GM21360 (cell line): ENCODE measurements around the gene RARG.
"Not testable (repeated sequence)": the region's sequence is repeated elsewhere in the genome, so short reads cannot be mapped to it uniquely, and the experiment has no call there.

Experiments
- ATAC-seq: cut with Tn5 transposase; IDR thresholded peaks from one replicate; pipeline ENCODE4 v1.9.1; 2021; ENCODE audit warnings: mild to moderate bottlenecking, moderate library complexity; ENCODE audit not compliant: unreplicated experiment

The RARG gene

DNA sequence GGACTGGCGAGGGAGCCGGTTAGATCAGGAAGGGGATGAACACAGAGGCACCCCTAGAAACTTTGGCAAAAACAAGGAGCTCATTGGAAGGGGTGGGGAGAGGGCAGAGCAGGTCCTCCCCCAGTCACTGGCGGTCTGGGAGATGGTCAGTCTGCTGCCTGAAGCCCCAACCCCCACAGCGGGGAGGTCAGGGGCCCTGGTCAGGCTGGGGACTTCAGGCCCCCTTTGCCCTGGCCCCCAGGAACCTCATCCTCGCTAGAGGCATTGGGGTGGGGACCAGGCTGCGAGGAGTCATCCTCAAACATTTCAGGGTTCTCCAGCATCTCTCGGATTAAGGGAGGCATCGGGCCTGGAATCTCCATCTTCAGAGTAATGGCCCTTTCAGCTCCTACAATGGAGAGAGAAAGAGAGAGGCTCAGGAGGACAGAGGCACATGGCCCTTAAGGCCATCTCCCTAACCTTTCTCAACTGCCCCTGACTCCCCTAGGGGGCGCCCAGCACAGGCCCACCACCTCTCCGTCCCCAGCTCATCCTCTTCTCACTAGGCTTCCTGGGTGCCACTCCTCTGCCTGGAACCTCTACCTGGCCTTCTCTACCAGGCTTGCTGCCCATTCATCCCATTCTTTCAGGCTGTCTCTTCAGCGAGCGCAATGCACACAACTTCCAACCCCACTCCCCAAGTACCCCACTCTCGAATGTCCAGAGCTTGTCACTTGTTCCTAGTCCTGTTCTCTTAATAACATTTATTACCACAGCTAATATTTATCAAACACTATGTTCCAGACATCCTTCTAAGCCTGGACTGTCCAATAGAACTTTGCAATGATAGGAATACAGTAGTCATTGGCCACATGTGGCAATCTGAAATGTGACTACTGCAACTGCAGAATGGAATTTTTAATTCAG, 20.3 kb downstream of the RARG start:
- ATAC-seq, result no peak

GRCh38 chr12:53210843-53211242, 21.2 kb downstream of the RARG start:
- ATAC-seq, result no peak

DNA sequence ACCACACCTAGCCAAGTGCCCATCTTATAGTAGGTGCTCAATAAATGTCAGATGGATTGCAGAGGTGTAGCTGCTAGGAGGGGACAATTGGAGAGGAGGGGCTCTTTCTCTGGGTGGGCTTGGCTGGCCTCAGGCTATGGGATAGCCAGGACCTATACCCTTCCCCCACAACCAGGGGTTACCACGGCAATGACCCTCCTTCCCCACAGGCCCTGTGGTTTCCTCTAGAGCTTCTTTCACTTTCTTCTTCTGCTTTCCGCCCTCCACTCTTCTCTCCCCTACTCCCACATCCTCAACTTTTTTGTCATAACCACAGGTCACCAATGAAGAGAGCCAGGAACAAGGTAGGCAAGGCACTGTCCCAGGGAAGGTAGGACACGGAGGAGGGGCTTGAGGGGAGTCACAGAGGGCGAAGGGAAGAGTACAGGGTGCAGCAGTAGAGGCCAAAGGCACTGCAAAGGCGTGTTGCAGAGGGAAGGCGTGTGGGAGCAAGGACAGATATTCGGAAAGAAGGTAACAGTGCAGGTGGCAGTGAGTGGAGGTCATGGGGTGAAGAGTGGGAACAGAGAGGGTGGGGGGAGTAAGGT, 23.0 kb downstream of the RARG start:
- ATAC-seq, result no peak

DNA sequence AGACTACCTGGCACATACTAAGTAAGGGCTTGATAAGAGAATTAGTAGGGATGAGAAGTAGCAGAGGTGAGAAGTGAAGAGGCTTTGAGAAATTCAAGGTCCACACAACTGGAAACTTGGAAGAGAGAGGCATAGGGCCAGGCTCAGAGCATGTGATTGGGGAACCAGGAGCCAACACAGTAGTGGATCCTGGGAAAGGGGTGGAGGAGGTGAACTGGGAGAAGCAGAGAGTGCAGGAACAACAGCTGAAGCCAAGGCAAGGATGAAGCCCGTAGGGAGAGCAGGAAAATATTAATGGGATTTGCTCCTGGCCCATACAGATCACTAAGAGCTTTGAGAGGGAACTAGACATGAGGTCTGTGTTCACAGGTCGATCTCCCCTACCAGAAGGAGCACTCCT, 23.6 kb downstream of the RARG start:
- no peak for ATAC-seq

- peak; percentile 40 for ATAC-seq
Measured at GRCh38 chr12:53207042-53207441, 25.0 kb downstream of the RARG start, which contains the start of gene ITGB7. Gene ITGB7 (minus strand): TSS chr12:53207251. CDS start chr12:53200443, 6,808 bp downstream.

DNA sequence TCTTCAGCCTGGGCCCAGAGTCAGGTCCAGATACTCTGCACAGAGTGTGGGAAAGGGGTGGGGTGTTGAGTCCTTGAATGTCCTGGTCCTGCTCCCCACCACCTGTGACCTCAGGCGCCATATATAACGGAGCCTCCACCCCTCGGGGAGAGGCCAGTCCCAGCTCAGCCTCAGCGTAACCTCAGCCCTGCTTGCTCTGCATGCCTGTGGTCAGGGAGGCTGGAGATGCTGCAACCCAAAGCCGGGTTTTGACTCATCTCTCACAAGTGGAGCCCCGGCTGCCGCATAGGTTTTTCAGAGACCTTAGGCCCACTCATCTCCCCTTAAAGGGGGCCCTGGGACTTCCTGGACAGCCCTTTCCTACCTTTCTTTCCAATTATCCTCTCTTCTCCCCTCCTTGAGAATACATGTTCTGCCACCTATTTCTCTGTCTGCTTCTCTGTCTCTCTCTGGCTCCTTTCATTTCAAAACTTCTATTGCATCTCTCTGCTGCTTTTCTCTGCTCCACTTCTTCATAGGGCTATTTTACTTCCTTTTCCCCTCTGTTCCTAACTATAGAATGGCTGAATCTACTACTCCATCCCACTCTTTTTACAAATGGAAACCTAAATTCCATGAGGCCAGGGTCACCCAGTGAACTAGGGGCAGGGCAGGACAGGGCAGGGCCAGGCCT, 26.1 kb downstream of the RARG start:
- peak; percentile 62 for ATAC-seq

GRCh38 chr12:53204351-53204750, 27.7 kb downstream of the RARG start:
- no peak for ATAC-seq

GRCh38 chr12:53202316-53202715, 29.7 kb downstream of the RARG start:
- ATAC-seq, result not testable (repeated sequence)

- no peak for ATAC-seq
Measured at GRCh38 chr12:53201639-53202038, 30.4 kb downstream of the RARG start.

- ATAC-seq, result no peak
Measured at GRCh38 chr12:53201177-53201541, 30.9 kb downstream of the RARG start.

- peak; percentile 42 for ATAC-seq
Measured at GRCh38 chr12:53200458-53201176, 31.4 kb downstream of the RARG start.

DNA sequence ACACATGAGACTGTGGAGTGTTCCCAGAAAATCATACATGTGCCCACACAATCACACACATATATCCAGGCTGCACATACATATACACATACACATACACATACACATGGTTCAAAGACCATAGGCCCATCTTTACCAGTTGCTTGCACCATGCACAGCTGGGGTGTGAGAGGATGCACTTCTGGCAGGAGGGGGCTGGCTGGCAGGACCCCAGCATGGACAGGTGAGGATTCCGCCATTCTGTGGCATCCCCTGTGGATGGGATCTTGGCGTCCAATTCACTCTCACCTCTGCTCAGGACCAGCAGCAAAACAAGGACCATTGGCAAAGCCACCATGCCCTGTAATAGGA, 31.9 kb downstream of the RARG start:
- ATAC-seq, result no peak

GRCh38 chr12:53199700-53200099, 32.3 kb downstream of the RARG start:
- no peak for ATAC-seq

GRCh38 chr12:53198486-53199110, 33.4 kb downstream of the RARG start:
- no peak for ATAC-seq

DNA sequence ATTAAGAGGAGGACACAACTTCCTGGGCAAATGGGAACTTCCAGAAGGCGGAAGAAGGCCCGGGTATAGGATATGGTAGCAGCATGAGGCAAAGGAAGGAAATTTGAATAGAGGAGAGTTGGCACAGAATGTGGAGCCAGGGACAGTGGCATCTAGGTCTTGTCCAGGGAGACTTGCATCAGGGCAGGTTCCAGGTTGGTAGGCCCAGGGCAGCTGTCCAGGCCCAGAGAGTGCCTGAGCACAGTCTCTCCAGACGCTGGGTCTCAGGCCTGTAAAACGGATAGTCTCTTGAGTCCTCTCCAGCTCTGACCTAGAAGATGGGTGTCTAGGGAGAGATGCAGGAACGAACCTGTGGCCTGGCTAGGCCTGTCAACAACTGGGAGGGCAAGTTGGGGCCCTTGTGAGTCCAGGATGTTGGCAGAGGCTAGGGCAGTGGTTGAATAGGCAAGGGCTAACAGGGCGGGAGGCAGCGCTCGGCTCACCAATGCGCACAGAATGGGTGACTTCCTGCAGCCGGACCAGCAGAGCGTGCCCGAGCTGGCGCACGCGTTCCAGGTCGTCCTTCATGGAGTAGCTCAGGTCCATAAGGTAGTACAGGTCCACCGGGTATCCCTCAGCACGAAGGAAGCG, 34.9 kb downstream of the RARG start:
- no peak for ATAC-seq

DNA sequence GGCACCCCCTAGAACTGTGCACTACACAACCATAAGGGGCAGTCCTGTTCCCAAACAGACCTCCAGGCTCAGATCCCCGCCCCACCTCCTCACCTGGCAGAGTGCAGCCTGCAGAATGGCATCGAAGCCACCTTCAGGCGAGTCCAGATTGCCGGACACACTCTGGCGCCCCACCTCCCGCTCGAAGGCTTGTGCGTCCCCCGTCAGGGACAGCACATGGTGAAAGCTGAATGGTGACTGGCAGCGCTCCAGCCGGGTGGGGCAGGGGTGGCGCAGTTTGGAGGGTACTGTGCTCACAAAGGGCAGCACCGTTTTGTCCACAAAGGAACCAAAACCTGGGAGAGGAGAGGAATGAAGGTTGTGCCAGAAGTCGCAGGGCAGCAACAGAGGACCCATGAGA, 35.5 kb downstream of the RARG start:
- no peak for ATAC-seq

DNA sequence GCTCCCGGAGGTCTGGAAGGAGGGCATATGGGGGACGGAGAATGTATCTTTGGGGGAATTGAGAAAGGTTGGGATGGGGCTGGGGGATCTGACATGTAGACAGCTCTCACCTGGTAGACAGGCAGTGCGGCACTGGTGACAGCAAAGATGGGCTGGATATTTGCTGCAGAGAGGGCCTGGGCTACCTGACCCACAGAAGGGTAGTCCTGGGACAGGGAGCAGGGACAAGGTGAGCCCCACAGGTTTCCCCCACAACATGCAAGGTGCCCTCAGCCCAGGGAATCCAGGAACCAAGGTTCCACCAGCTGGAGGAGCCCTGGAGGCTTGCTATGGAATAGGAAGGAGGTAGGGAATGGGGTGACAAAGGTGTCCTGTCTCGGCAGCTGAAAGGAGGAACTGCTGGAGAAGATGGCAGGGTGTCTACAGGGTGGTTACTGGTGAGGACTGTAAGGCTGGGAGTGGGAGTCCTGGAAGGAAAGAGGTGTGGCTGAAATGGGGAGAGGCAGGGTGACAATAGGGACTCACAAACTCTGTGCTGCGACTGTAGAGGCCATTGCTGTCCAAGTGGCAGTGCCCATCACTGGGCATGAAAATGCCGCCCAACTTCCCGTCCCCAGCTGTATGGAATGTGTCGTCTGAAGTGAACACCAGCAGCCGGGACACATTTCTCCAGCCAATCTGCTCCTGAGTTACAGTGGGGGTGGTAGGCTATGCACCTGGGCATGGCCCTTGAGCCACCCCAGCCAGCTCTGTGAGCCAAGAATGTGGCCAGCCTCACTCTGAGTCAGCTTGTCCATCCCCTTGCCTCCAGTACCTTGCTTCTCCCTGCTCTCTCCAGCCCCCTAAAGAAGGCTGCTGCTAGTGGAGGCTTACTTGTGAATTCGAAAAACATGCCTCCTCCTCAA, 36.2 kb downstream of the RARG start:
- no peak for ATAC-seq

GRCh38 chr12:53194973-53195372, 37.0 kb downstream of the RARG start:
- ATAC-seq, result no peak

DNA sequence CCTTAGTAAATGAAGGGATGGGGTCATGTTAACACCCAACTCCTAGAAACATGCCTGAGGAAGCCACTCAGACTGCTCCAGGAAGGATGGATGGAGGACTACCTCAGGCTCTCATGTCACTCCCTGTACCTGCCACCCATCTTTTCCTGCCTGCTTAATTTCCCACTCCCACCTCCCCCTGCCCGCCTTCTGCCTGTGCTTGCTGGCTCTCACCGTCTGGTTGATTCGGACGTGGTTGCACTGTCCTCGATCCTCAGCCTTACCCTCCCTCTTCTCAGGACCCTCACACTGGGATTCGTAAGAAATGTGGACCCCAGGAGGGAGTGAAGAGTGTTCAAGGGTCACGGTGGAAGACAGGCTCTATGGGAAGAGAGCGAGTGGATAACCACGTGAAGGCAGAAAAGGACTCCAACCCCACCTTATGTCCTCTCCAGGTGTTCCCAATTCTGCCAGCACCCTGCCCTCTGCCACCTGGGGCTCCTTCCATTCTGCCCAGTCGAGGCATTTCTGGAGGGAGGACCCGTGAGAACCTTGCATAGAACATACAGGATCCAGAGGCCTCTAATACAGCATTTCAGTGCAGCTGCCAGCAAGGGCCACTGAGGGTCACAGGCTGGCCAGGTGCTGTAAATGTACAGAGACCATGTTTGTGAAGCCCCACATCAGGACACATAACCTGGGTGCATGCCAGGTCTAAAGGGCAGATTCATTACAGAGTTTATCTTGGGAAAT, 37.9 kb downstream of the RARG start:
- no peak for ATAC-seq
